Vagina (tissue), 2 donors: ENCODE data around the gene IMMT.

Experiments
- POLR2A ChIP-seq, 2 donors: fragments of 450-650 bp; IDR thresholded peaks; one replicate each; pipeline ENCODE4 v1.6.1; 2017; ENCODE audit warnings: antibody characterized with exemption in 2 of 2, mild to moderate bottlenecking in 2 of 2, moderate library complexity in 2 of 2
- POLR2AphosphoS5 ChIP-seq, 2 donors: sonication (generic); formaldehyde crosslinking; IDR thresholded peaks; one replicate each; pipeline ENCODE4 v1.9.0; 2017; ENCODE audit warnings: antibody characterized with exemption in 2 of 2, mild to moderate bottlenecking in 2 of 2, low read depth in 1 of 2; ENCODE audit not compliant: insufficient read depth in 1 of 2

GRCh38 chr2:86135653-86136052 is 59.6 kb downstream of the IMMT start:
- TF ChIP-seq POLR2AphosphoS5 (IDR thresholded peaks at IDR 0.05; ENCODE audit: insufficient read depth in 1 of 2, low read depth in 1 of 2) (no peak), POLR2A (IDR thresholded peaks at IDR 0.05) (no peak)
